Measurements from ENCODE around the gene ZNF362. TPM values are rescaled to one million over a fixed set of nuclear protein-coding genes. Genes with fewer than 3 reads are reported as not detected.

Gene ZNF362
- total and polyA plus RNA-seq, 2 of the 13 experiments (the other 11 are each of a cell fraction or from before 2014, with no cell fraction given) = 8.3 to 14.2 TPM

DNA sequence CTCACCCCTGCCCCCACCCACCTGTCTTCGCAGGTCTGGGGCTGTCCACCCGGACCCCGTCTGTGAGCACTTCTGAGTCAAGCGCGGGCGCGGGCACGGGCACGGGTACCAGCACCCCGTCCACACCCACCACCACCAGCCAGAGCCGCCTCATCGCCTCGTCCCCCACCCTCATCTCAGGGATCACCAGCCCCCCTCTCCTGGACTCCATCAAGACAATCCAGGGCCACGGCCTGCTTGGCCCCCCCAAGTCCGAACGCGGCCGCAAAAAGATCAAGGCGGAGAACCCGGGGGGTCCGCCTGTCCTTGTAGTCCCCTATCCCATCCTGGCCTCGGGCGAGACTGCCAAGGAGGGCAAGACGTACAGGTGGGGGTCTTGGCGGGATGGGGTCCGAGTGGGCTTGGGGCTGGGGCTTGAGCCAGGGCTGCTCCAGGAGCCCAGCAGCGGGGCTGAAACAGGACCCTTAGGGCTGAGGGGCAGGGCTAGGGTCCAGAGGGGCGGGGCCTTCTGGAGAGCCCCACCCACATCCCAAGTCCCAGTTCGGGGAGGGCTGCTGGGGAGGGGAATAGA lies 23.9 kb downstream of the ZNF362 start:
- ChIA-PET POLR2A (no interaction called here), CTCF (ENCODE audit: low intra/inter-chr PET ratio, low total read pairs) (no interaction called here)
- no peak overlapping the region for H3K4me3 ChIP-seq (replicated peaks in 1 of 3; ENCODE audit: insufficient read depth in 1 of 3, low read depth in 2 of 3, low read length in 3 of 3)
- in situ Hi-C loops (cut with HindIII; ENCODE audit: extremely low pct_ligation_motif_present, low pct_unique_long_range_greater_than_20kb) (no loop called here), intact Hi-C loops (cut with micrococcal nuclease; ENCODE audit: unreplicated experiment) (no loop called here)
- H3K4me1 ChIP-seq (ENCODE audit: insufficient read depth, low read length) = peaks cover 7% of the 10 kb centered on the region
- FAIRE-seq (no peak), ATAC-seq (no peak), DNase-seq (ENCODE audit: low spot score) (no peak)
- no peak overlapping the region for H3K27ac ChIP-seq (ENCODE audit: extremely low read length, insufficient read depth, low read length)
- no peaks in the 10 kb centered on the region for H3K27me3 ChIP-seq (ENCODE audit: control insufficient read depth in 1 of 2, insufficient read depth in 2 of 2, low read length in 2 of 2)
- TF ChIP-seq AGO2 (optimal IDR thresholded peaks at IDR 0.05; ENCODE audit: low read depth, low read length) (peak; percentile 80), EP300 (IDR thresholded peaks at IDR 0.05; ENCODE audit: low read depth in 2 of 2, low read length in 2 of 2) (no peak), EP300 (CRISPR knock-in tag; IDR thresholded peaks at IDR 0.05; ENCODE audit: borderline replicate concordance) (no peak), SYNCRIP (IDR thresholded peaks at IDR 0.05; ENCODE audit: insufficient read depth, low read depth, low read length) (no peak)
- peaks cover 8 to 40% of the 10 kb centered on the region in 2 experiments; a peak in 4 of 5 replicates for H3K36me3 ChIP-seq (replicated peaks in 1 of 2; ENCODE audit: control insufficient read depth in 1 of 2, insufficient read depth in 2 of 2, low read length in 2 of 2)
- no peaks in the 10 kb centered on the region for H3K9me3 ChIP-seq (ENCODE audit: low read length)
- H3K79me2 ChIP-seq (ENCODE audit: insufficient read depth, low read length) = no peaks in the 10 kb centered on the region
- no peaks in the 10 kb centered on the region for H4K20me1 ChIP-seq (ENCODE audit: insufficient read depth, low read length)
- BruUV-seq (replicated peaks) = no TSS peak
- WGBS (ENCODE audit: low lambda C conversion rate) = 97% methylated on average over 21 of the region's 29 CpGs
- H2AFZ ChIP-seq (ENCODE audit: low read length) = no peak overlapping the region
- no peak overlapping the region for H3K9ac ChIP-seq (ENCODE audit: insufficient read depth, low read depth, low read length)
- no peak overlapping the region for H3K4me2 ChIP-seq (ENCODE audit: low read depth, low read length)

DNA sequence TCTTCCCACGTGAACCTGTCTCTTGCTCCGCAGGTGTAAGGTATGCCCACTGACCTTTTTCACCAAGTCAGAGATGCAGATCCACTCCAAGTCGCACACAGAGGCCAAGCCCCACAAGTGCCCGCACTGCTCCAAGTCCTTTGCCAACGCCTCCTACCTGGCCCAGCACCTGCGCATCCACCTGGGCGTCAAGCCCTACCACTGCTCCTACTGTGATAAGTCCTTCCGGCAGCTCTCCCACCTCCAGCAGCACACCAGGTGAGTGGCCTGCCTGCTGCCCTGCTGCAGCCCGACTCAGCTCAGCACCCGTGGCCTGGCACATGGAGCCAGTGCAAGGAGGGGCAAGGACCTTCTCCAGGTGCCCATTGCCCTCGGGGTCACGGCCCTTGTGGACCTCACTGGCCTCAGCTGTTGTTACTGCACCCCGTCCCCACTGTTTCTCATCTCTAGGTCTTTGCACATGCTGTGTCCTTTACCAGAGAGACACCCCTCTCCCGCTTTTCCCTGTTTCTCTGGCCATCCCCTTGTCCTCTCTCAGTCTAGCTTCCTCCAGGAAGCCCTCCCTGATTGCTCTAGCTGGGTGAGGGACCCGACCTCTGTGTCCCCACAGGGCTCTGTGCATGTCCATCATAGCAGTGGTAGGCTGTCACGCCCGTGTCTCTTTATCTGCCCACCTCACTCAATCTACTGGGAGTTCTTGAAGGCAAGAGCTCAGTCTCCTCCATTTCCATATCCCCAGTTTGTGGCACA lies 25.4 kb downstream of the ZNF362 start:
- Histone ChIP-seq H3K4me2 (ENCODE audit: low read depth, low read length) (no peak overlapping the region), H3K4me1 (ENCODE audit: insufficient read depth, low read length) (no peaks in the 10 kb centered on the region), H4K20me1 (ENCODE audit: insufficient read depth, low read length) (no peaks in the 10 kb centered on the region), H3K4me3 (replicated peaks in 1 of 3; ENCODE audit: insufficient read depth in 1 of 3, low read depth in 2 of 3, low read length in 3 of 3) (no peak overlapping the region), H3K27ac (ENCODE audit: extremely low read length, insufficient read depth, low read length) (no peak overlapping the region), H2AFZ (ENCODE audit: low read length) (no peak overlapping the region), H3K36me3 (replicated peaks in 1 of 2; ENCODE audit: control insufficient read depth in 1 of 2, insufficient read depth in 2 of 2, low read length in 2 of 2) (peaks cover 8 to 44% of the 10 kb centered on the region in 2 experiments; a peak in 4 of 5 replicates), H3K9me3 (ENCODE audit: low read length) (no peaks in the 10 kb centered on the region), H3K9ac (ENCODE audit: insufficient read depth, low read depth, low read length) (no peak overlapping the region), H3K27me3 (ENCODE audit: control insufficient read depth in 1 of 2, insufficient read depth in 2 of 2, low read length in 2 of 2) (no peaks in the 10 kb centered on the region), H3K79me2 (ENCODE audit: insufficient read depth, low read length) (no peaks in the 10 kb centered on the region)
- 95% methylated on average over 14 of the region's 17 CpGs for WGBS (ENCODE audit: low lambda C conversion rate)
- POLR2A ChIA-PET = no interaction called here
- intact Hi-C loops (cut with micrococcal nuclease; ENCODE audit: unreplicated experiment) (no loop called here), in situ Hi-C loops (cut with HindIII; ENCODE audit: extremely low pct_ligation_motif_present, low pct_unique_long_range_greater_than_20kb) (no loop called here)
- no TSS peak for BruUV-seq (replicated peaks)
- FAIRE-seq (no peak), ATAC-seq (no peak; the same call in 2 of the 3 replicates), DNase-seq (ENCODE audit: low spot score) (no peak)
- CTCF ChIA-PET (ENCODE audit: low intra/inter-chr PET ratio, low total read pairs) = no interaction called here
- TF ChIP-seq SOX5 (CRISPR knock-in tag; IDR thresholded peaks at IDR 0.05; ENCODE audit: borderline replicate concordance) (no peak), ZFAT (CRISPR knock-in tag; conservative IDR thresholded peaks at IDR 0.05) (no peak), AGO2 (optimal IDR thresholded peaks at IDR 0.05; ENCODE audit: low read depth, low read length) (peak; percentile 47), LRRFIP1 (CRISPR knock-in tag; conservative IDR thresholded peaks at IDR 0.05) (no peak)
- TF ChIP-seq, protein P1, sequence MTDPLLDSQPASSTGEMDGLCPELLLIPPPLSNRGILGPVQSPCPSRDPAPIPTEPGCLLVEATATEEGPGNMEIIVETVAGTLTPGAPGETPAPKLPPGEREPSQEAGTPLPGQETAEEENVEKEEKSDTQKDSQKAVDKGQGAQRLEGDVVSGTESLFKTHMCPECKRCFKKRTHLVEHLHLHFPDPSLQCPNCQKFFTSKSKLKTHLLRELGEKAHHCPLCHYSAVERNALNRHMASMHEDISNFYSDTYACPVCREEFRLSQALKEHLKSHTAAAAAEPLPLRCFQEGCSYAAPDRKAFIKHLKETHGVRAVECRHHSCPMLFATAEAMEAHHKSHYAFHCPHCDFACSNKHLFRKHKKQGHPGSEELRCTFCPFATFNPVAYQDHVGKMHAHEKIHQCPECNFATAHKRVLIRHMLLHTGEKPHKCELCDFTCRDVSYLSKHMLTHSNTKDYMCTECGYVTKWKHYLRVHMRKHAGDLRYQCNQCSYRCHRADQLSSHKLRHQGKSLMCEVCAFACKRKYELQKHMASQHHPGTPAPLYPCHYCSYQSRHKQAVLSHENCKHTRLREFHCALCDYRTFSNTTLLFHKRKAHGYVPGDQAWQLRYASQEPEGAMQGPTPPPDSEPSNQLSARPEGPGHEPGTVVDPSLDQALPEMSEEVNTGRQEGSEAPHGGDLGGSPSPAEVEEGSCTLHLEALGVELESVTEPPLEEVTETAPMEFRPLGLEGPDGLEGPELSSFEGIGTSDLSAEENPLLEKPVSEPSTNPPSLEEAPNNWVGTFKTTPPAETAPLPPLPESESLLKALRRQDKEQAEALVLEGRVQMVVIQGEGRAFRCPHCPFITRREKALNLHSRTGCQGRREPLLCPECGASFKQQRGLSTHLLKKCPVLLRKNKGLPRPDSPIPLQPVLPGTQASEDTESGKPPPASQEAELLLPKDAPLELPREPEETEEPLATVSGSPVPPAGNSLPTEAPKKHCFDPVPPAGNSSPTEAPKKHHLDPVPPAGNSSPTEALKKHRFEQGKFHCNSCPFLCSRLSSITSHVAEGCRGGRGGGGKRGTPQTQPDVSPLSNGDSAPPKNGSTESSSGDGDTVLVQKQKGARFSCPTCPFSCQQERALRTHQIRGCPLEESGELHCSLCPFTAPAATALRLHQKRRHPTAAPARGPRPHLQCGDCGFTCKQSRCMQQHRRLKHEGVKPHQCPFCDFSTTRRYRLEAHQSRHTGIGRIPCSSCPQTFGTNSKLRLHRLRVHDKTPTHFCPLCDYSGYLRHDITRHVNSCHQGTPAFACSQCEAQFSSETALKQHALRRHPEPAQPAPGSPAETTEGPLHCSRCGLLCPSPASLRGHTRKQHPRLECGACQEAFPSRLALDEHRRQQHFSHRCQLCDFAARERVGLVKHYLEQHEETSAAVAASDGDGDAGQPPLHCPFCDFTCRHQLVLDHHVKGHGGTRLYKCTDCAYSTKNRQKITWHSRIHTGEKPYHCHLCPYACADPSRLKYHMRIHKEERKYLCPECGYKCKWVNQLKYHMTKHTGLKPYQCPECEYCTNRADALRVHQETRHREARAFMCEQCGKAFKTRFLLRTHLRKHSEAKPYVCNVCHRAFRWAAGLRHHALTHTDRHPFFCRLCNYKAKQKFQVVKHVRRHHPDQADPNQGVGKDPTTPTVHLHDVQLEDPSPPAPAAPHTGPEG (CRISPR knock-in tag; IDR thresholded peaks at IDR 0.05) = no peak

Measured in HepG2 (cell line).